ENCODE results near the gene ERBB4. TPM values are rescaled to one million over a fixed set of nuclear protein-coding genes. Genes with fewer than 3 reads are reported as not detected.

ERBB4 gene
- total RNA-seq, 4 donors from 2014 or later = 1.6 to 5.7 (median 3.5) TPM

- intact Hi-C loops (cut with DNase I; ENCODE audit: low total_unique reads) = no loop called here
These were observed 562.5 kb downstream of the ERBB4 start for GRCh38 chr2:211976076-211976475.

GRCh38 chr2:211967234-211967633 lies 571.4 kb downstream of the ERBB4 start:
- H3K4me1 ChIP-seq = no peaks in the 10 kb centered on the region
- no peak for DNase-seq
- in situ Hi-C loops (cut with MboI; ENCODE audit: low sequenced_read_pairs in 4 of 4) (no loop called here), intact Hi-C loops (cut with DNase I; ENCODE audit: low total_unique reads) (no loop called here)
- no peak overlapping the region for H3K4me3 ChIP-seq
- TF ChIP-seq, protein P1, sequence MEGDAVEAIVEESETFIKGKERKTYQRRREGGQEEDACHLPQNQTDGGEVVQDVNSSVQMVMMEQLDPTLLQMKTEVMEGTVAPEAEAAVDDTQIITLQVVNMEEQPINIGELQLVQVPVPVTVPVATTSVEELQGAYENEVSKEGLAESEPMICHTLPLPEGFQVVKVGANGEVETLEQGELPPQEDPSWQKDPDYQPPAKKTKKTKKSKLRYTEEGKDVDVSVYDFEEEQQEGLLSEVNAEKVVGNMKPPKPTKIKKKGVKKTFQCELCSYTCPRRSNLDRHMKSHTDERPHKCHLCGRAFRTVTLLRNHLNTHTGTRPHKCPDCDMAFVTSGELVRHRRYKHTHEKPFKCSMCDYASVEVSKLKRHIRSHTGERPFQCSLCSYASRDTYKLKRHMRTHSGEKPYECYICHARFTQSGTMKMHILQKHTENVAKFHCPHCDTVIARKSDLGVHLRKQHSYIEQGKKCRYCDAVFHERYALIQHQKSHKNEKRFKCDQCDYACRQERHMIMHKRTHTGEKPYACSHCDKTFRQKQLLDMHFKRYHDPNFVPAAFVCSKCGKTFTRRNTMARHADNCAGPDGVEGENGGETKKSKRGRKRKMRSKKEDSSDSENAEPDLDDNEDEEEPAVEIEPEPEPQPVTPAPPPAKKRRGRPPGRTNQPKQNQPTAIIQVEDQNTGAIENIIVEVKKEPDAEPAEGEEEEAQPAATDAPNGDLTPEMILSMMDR (IDR thresholded peaks at IDR 0.05 in 4 of 5, conservative IDR thresholded peaks at IDR 0.05 in 1 of 5) = no peak
- TF ChIP-seq POLR2A (IDR thresholded peaks at IDR 0.05) = no peak
- no peaks in the 10 kb centered on the region for H3K36me3 ChIP-seq
- ATAC-seq = no peak
- no peak overlapping the region for H3K27ac ChIP-seq
- H3K27me3 ChIP-seq = no peaks in the 10 kb centered on the region
- no peaks in the 10 kb centered on the region for H3K9me3 ChIP-seq

More at GRCh38 chr2:211976076-211976475, 562.5 kb downstream of the ERBB4 start:
- TF ChIP-seq, protein P1 (IDR thresholded peaks at IDR 0.05 in 4 of 5, conservative IDR thresholded peaks at IDR 0.05 in 1 of 5) = no peak
- no peak for TF ChIP-seq POLR2A (IDR thresholded peaks at IDR 0.05)
- H3K36me3 ChIP-seq = no peaks in the 10 kb centered on the region
- in situ Hi-C loops (cut with MboI; ENCODE audit: low sequenced_read_pairs in 4 of 4) = no loop called here
- ATAC-seq = no peak
- H3K27me3 ChIP-seq = no peaks in the 10 kb centered on the region
- H3K4me1 ChIP-seq = no peaks in the 10 kb centered on the region
- no peak for DNase-seq
- no peaks in the 10 kb centered on the region for H3K9me3 ChIP-seq
- no peak overlapping the region for H3K4me3 ChIP-seq
- no peak overlapping the region for H3K27ac ChIP-seq

DNA sequence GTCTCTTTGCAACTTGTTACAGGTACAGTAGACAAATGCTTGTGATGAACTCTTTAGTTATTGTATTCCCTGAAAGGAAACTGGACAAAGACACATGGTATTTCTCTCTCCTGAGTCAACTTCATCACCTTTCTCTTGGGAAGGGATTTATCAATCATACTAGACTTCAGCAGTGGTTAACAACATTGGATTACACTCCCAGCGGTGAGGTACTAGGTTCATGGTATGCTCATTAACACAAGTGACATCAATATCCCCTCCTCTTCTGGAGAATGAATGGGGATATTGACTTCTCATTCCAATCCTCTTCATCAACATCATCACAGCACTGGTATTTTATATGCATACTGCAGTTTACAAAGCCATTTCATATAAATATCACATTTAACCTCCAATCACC lies 574.6 kb downstream of the ERBB4 start:
- H3K27me3 ChIP-seq = no peaks in the 10 kb centered on the region
- H3K4me3 ChIP-seq = no peak overlapping the region
- ATAC-seq (no peak), DNase-seq (no peak)
- in situ Hi-C loops (cut with MboI; ENCODE audit: low sequenced_read_pairs in 4 of 4) (no loop called here), intact Hi-C loops (cut with DNase I; ENCODE audit: low total_unique reads) (no loop called here)
- no peak overlapping the region for H3K27ac ChIP-seq
- no peaks in the 10 kb centered on the region for H3K4me1 ChIP-seq
- H3K36me3 ChIP-seq = no peaks in the 10 kb centered on the region
- TF ChIP-seq POLR2A (IDR thresholded peaks at IDR 0.05) = no peak
- TF ChIP-seq, protein P1 (IDR thresholded peaks at IDR 0.05 in 4 of 5, conservative IDR thresholded peaks at IDR 0.05 in 1 of 5) = no peak
- no peaks in the 10 kb centered on the region for H3K9me3 ChIP-seq

GRCh38 chr2:211957799-211958198 lies 580.8 kb downstream of the ERBB4 start:
- no peak overlapping the region for H3K27ac ChIP-seq
- no peak overlapping the region for H3K4me3 ChIP-seq
- H3K36me3 ChIP-seq = no peaks in the 10 kb centered on the region
- in situ Hi-C loops (cut with MboI; ENCODE audit: low sequenced_read_pairs in 4 of 4) (no loop called here), intact Hi-C loops (cut with DNase I; ENCODE audit: low total_unique reads) (no loop called here)
- ATAC-seq (no peak), DNase-seq (no peak)
- no peaks in the 10 kb centered on the region for H3K9me3 ChIP-seq
- no peaks in the 10 kb centered on the region for H3K27me3 ChIP-seq
- TF ChIP-seq POLR2A (IDR thresholded peaks at IDR 0.05) = no peak
- TF ChIP-seq, protein P1 (IDR thresholded peaks at IDR 0.05 in 4 of 5, conservative IDR thresholded peaks at IDR 0.05 in 1 of 5) = no peak
- H3K4me1 ChIP-seq = no peaks in the 10 kb centered on the region

DNA sequence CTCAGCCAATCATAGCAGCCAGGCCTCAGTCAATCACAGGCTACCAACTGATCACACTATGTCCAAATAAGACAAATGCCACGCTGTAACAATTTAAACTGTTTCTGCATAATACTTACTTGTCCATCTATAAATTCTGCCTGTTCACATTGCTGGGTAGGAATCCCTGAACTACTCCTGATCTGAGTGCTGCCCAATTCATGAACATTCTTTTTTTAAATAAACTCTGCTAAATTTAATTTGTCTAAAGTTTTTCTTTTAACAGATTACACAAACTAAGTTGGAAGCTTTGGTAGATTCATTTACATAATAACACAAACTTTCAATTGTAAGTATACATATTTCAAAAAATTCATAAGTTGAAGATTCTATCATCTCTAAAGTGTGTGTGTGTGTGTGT lies 583.0 kb downstream of the ERBB4 start:
- Histone ChIP-seq H3K27me3 (no peaks in the 10 kb centered on the region), H3K27ac (no peak overlapping the region), H3K4me3 (no peak overlapping the region), H3K4me1 (no peaks in the 10 kb centered on the region), H3K36me3 (no peaks in the 10 kb centered on the region), H3K9me3 (no peaks in the 10 kb centered on the region)
- DNase-seq = no peak
- TF ChIP-seq POLR2A (IDR thresholded peaks at IDR 0.05) = no peak
- TF ChIP-seq, protein P1 (IDR thresholded peaks at IDR 0.05 in 4 of 5, conservative IDR thresholded peaks at IDR 0.05 in 1 of 5) = no peak
- in situ Hi-C loops (cut with MboI; ENCODE audit: low sequenced_read_pairs in 4 of 4) = no loop called here
- intact Hi-C loops (cut with DNase I; ENCODE audit: low total_unique reads) = no loop called here
- ATAC-seq = no peak

Data from gastrocnemius medialis (tissue), 4 donors.